HUES6 (cell line): ENCODE data around the gene AIDA.
"Not testable (repeated sequence)": the region's sequence is repeated elsewhere in the genome, so short reads cannot be mapped to it uniquely, and the experiment has no call there.

Experiments
- H3K27ac ChIP-seq: 2 replicates; pipeline ENCODE4 v1.7.0; 2013; ENCODE audit warnings: low read depth, mild to moderate bottlenecking, low read length, inconsistent platforms
- H3K27me3 ChIP-seq: 2 replicates; pipeline ENCODE4 v1.6.1; 2013; ENCODE audit warnings: low read length; ENCODE audit not compliant: control insufficient read depth, insufficient read depth
- H3K36me3 ChIP-seq: 2 replicates; pipeline ENCODE4 v1.6.1; 2013; ENCODE audit warnings: low read length; ENCODE audit not compliant: control insufficient read depth, insufficient read depth
- H3K4me1 ChIP-seq: 2 replicates; pipeline ENCODE4 v1.6.1; 2013; ENCODE audit warnings: low read length; ENCODE audit not compliant: control insufficient read depth, insufficient read depth
- H3K4me3 ChIP-seq: 2 replicates; pipeline ENCODE4 v1.5.1; 2013; ENCODE audit warnings: low read depth, low read length
- H3K9ac ChIP-seq: one replicate; pipeline ENCODE4 v1.6.1; 2013; ENCODE audit warnings: mild to moderate bottlenecking, low read length
- H3K9me3 ChIP-seq: 2 replicates; pipeline ENCODE4 v1.6.1; 2013; ENCODE audit warnings: low read depth, low read length; ENCODE audit not compliant: control insufficient read depth, insufficient read depth

Gene AIDA

GRCh38 chr1:222709700-222710153, 2.6 kb downstream of the AIDA start:
- Histone ChIP-seq H3K9me3 (peaks cover 10% of the 10 kb centered on the region; the same call in 1 of the 2 replicates), H3K4me3 (no peak overlapping the region), H3K36me3 (peaks cover 8% of the 10 kb centered on the region; the same call in 1 of the 2 replicates), H3K4me1 (peaks cover 8% of the 10 kb centered on the region; the same call in 1 of the 2 replicates), H3K9ac (no peak overlapping the region), H3K27me3 (no peaks in the 10 kb centered on the region), H3K27ac (no peak overlapping the region)

- no peak overlapping the region for H3K27ac ChIP-seq
- H3K4me1 ChIP-seq, result peaks cover 8% of the 10 kb centered on the region; the same call in 1 of the 2 replicates
- H3K4me3 ChIP-seq, result no peak overlapping the region
- no peak overlapping the region for H3K9ac ChIP-seq
- H3K9me3 ChIP-seq, result peaks cover 11% of the 10 kb centered on the region; the same call in 1 of the 2 replicates
- peaks cover 19% of the 10 kb centered on the region for H3K36me3 ChIP-seq
- no peaks in the 10 kb centered on the region for H3K27me3 ChIP-seq
These were observed 5.5 kb downstream of the AIDA start for GRCh38 chr1:222706815-222707214.

GRCh38 chr1:222704260-222704659, 8.0 kb downstream of the AIDA start:
- H3K4me1 ChIP-seq, result no peaks in the 10 kb centered on the region
- peaks cover 31% of the 10 kb centered on the region for H3K36me3 ChIP-seq
- no peak overlapping the region for H3K9ac ChIP-seq
- no peak overlapping the region for H3K4me3 ChIP-seq
- no peak overlapping the region for H3K27ac ChIP-seq
- H3K27me3 ChIP-seq, result no peaks in the 10 kb centered on the region
- peaks cover 11% of the 10 kb centered on the region; the same call in 1 of the 2 replicates for H3K9me3 ChIP-seq

- Histone ChIP-seq H3K27me3 (no peaks in the 10 kb centered on the region), H3K36me3 (peaks cover 33% of the 10 kb centered on the region), H3K27ac (no peak overlapping the region), H3K4me1 (no peaks in the 10 kb centered on the region), H3K9ac (no peak overlapping the region), H3K4me3 (no peak overlapping the region), H3K9me3 (peaks cover 11% of the 10 kb centered on the region; the same call in 1 of the 2 replicates)
These were observed 10.1 kb downstream of the AIDA start for GRCh38 chr1:222702210-222702609.

- H3K27ac ChIP-seq, result no peak overlapping the region
- H3K4me3 ChIP-seq, result no peak overlapping the region
- no peaks in the 10 kb centered on the region for H3K9me3 ChIP-seq
- no peak overlapping the region for H3K9ac ChIP-seq
- no peaks in the 10 kb centered on the region for H3K4me1 ChIP-seq
- peaks cover 28% of the 10 kb centered on the region for H3K36me3 ChIP-seq
- H3K27me3 ChIP-seq, result no peaks in the 10 kb centered on the region
These were observed 14.5 kb downstream of the AIDA start for GRCh38 chr1:222697826-222698225.

GRCh38 chr1:222697203-222697602, 15.1 kb downstream of the AIDA start:
- H3K9ac ChIP-seq, result no peak overlapping the region

GRCh38 chr1:222696741-222697140, 15.6 kb downstream of the AIDA start:
- H3K4me3 ChIP-seq, result no peak overlapping the region
- H3K36me3 ChIP-seq, result peaks cover 25% of the 10 kb centered on the region
- H3K27me3 ChIP-seq, result no peaks in the 10 kb centered on the region
- no peak overlapping the region for H3K27ac ChIP-seq
- H3K9ac ChIP-seq, result no peak overlapping the region
- no peaks in the 10 kb centered on the region for H3K4me1 ChIP-seq
- no peaks in the 10 kb centered on the region for H3K9me3 ChIP-seq

More at GRCh38 chr1:222697203-222697602, 15.1 kb downstream of the AIDA start:
- Histone ChIP-seq H3K4me3 (no peak overlapping the region), H3K36me3 (peaks cover 26% of the 10 kb centered on the region), H3K27me3 (no peaks in the 10 kb centered on the region), H3K27ac (no peak overlapping the region), H3K9me3 (no peaks in the 10 kb centered on the region), H3K4me1 (no peaks in the 10 kb centered on the region)

GRCh38 chr1:222694927-222695326, 17.4 kb downstream of the AIDA start:
- H3K36me3 ChIP-seq, result peaks cover 17% of the 10 kb centered on the region
- no peaks in the 10 kb centered on the region for H3K27me3 ChIP-seq
- no peak overlapping the region for H3K27ac ChIP-seq
- H3K9me3 ChIP-seq, result no peaks in the 10 kb centered on the region
- no peaks in the 10 kb centered on the region for H3K4me1 ChIP-seq
- H3K4me3 ChIP-seq, result no peak overlapping the region
- no peak overlapping the region for H3K9ac ChIP-seq

- Histone ChIP-seq H3K4me3 (no peak overlapping the region), H3K9ac (no peak overlapping the region), H3K9me3 (no peaks in the 10 kb centered on the region), H3K4me1 (no peaks in the 10 kb centered on the region), H3K27ac (no peak overlapping the region), H3K36me3 (peaks cover 23% of the 10 kb centered on the region), H3K27me3 (no peaks in the 10 kb centered on the region)
These were observed 21.3 kb downstream of the AIDA start for GRCh38 chr1:222691016-222691415.

- H3K27ac ChIP-seq, result no peak overlapping the region
- peaks cover 25% of the 10 kb centered on the region for H3K36me3 ChIP-seq
- no peak overlapping the region for H3K9ac ChIP-seq
- no peaks in the 10 kb centered on the region for H3K9me3 ChIP-seq
- H3K27me3 ChIP-seq, result no peaks in the 10 kb centered on the region
- H3K4me3 ChIP-seq, result no peak overlapping the region
- H3K4me1 ChIP-seq, result no peaks in the 10 kb centered on the region
These were observed 32.2 kb downstream of the AIDA start for GRCh38 chr1:222680080-222680479.

- Histone ChIP-seq H3K27me3 (no peaks in the 10 kb centered on the region), H3K36me3 (peaks cover 73% of the 10 kb centered on the region), H3K9me3 (no peaks in the 10 kb centered on the region), H3K4me1 (no peaks in the 10 kb centered on the region), H3K27ac (no peak overlapping the region), H3K4me3 (no peak overlapping the region), H3K9ac (no peak overlapping the region)
These were observed 42.2 kb downstream of the AIDA start for GRCh38 chr1:222670110-222670509.

GRCh38 chr1:222669107-222669506, 43.2 kb downstream of the AIDA start:
- H3K9ac ChIP-seq, H3K27ac ChIP-seq, H3K4me3 ChIP-seq, H3K9me3 ChIP-seq, H3K27me3 ChIP-seq, H3K4me1 ChIP-seq: not testable (repeated sequence)
- H3K36me3 ChIP-seq, result peaks cover 73% of the 10 kb centered on the region
